A549 (cell line): ENCODE measurements around the gene PPM1L. TPM values are rescaled to one million over a fixed set of nuclear protein-coding genes. Genes with fewer than 3 reads are reported as not detected.

ENCODE experiments used
- ATAC-seq, 2 experiments: fragments of 200-7000 bp in 1 of 2; fragments of >200 bp in 1 of 2; cut with Nextera tagmentation in 1 of 2; cut with Tn5 transposase in 1 of 2; 3 replicates each; pipeline versions ENCODE4 v1.8.0 to v1.9.1; 2018 to 2020; ENCODE audit warnings: mild to moderate bottlenecking in 1 of 2, moderate library complexity in 1 of 2
- CTCF ChIA-PET: fragments of 300-600 bp; sonication (Branson Sonifier 250); formaldehyde crosslinking; extraction: SDS; loops from one replicate; lab custom pipeline; 2021; ENCODE audit warnings: antibody characterized with exemption, inconsistent platforms; lab: Yijun Ruan, JAX
- POLR2A ChIA-PET: fragments of 350-600 bp; formaldehyde crosslinking; extraction: SDS; loops from one replicate; lab custom pipeline; 2021; ENCODE audit warnings: antibody characterized with exemption, inconsistent platforms; lab: Yijun Ruan, JAX
- DNase-seq, 2 experiments: peaks; one replicate each; pipeline versions ENCODE4 v3.0.0 to v3.0.0-alpha.2; 2011 to 2016; ENCODE audit warnings: low read depth in 1 of 2, low spot score in 1 of 2
- FAIRE-seq: peaks from 2 replicates; lab custom pipeline; 2011; peaks lifted over from hg19 to GRCh38; lab: Jason Lieb, UNC
- H3K27ac ChIP-seq, 2 experiments: fragments of >200 bp; sonication (Bioruptor Twin); formaldehyde crosslinking; 3 replicates each; pipeline ENCODE4 v1.5.1; 2016 to 2017
- H3K4me1 ChIP-seq: fragments of >200 bp; sonication (Bioruptor Twin); formaldehyde crosslinking; 3 replicates; pipeline ENCODE4 v1.6.1; 2016
- H3K4me2 ChIP-seq: fragments of >200 bp; sonication (Bioruptor Twin); formaldehyde crosslinking; 3 replicates; pipeline ENCODE4 v1.6.1; 2016
- H3K4me3 ChIP-seq: fragments of >200 bp; sonication (Bioruptor Twin); formaldehyde crosslinking; 3 replicates; pipeline ENCODE4 v1.5.1; 2016
- H3K9me3 ChIP-seq: fragments of >200 bp; sonication (Bioruptor Twin); formaldehyde crosslinking; 3 replicates; pipeline ENCODE4 v1.6.1; 2016
- CEBPB ChIP-seq, 2 experiments: fragments of >200 bp in 1 of 2; sonication (Bioruptor Twin) in 1 of 2; formaldehyde crosslinking in 1 of 2; IDR thresholded peaks; 2 replicates each; pipeline ENCODE4 v1.6.1; 2012 to 2016
- EHF ChIP-seq: fragments of 250-450 bp; sonication (Bioruptor Pico); IDR thresholded peaks from 2 replicates; pipeline ENCODE4 v1.5.0; 2020; ENCODE audit warnings: mild to moderate bottlenecking
- EP300 ChIP-seq, 2 experiments: fragments of >200 bp; sonication (Bioruptor Twin); formaldehyde crosslinking; IDR thresholded peaks; 2 replicates in 1 of 2; 3 replicates in 1 of 2; pipeline ENCODE4 v1.6.1; 2016 to 2017
- ESRRA ChIP-seq: fragments of 150-350 bp; IDR thresholded peaks from 2 replicates; pipeline ENCODE4 v1.6.1; 2014; ENCODE audit warnings: mild to moderate bottlenecking, low read length, borderline replicate concordance
- FOSL2 ChIP-seq, 2 experiments: fragments of 450-650 bp in 1 of 2; fragments of >200 bp in 1 of 2; sonication (Bioruptor Twin) in 1 of 2; formaldehyde crosslinking; IDR thresholded peaks; 2 replicates each; pipeline versions ENCODE4 v1.5.0 to v1.6.1; 2016 to 2020; ENCODE audit warnings: mild to moderate bottlenecking in 1 of 2, moderate library complexity in 1 of 2
- FOXS1 ChIP-seq: fragments of 250-450 bp; sonication (Bioruptor Pico); IDR thresholded peaks from 2 replicates; pipeline ENCODE4 v1.5.0; 2020; ENCODE audit warnings: mild to moderate bottlenecking, moderate library complexity
- GATA3 ChIP-seq: IDR thresholded peaks from 2 replicates; pipeline ENCODE4 v1.6.1; 2012; ENCODE audit warnings: borderline replicate concordance
- HDAC2 ChIP-seq: fragments of 200-600 bp; sonication (generic); IDR thresholded peaks from 2 replicates; pipeline ENCODE4 v1.6.1; 2016
- HOXB13 ChIP-seq: fragments of 250-450 bp; sonication (Bioruptor Pico); IDR thresholded peaks from 2 replicates; pipeline ENCODE4 v1.5.0; 2020; ENCODE audit warnings: low read depth, mild to moderate bottlenecking, moderate library complexity
- KDM1A ChIP-seq: fragments of 200-600 bp; sonication (generic); IDR thresholded peaks from 2 replicates; pipeline ENCODE4 v1.6.1; 2016; ENCODE audit warnings: low read depth, mild to moderate bottlenecking
- KDM5A ChIP-seq: fragments of 200-600 bp; sonication (generic); IDR thresholded peaks from 2 replicates; pipeline ENCODE4 v1.6.1; 2016; ENCODE audit warnings: antibody characterized with exemption, mild to moderate bottlenecking
- MAFK ChIP-seq: fragments of 450-650 bp; IDR thresholded peaks from 2 replicates; pipeline ENCODE4 v1.6.1; 2014; ENCODE audit not compliant: partially characterized antibody
- PHF8 ChIP-seq: fragments of 200-600 bp; sonication (generic); IDR thresholded peaks from 2 replicates; pipeline ENCODE4 v1.6.1; 2016; ENCODE audit warnings: low read depth, mild to moderate bottlenecking, antibody characterized with exemption, moderate library complexity, borderline replicate concordance
- RARB ChIP-seq: fragments of 250-450 bp; sonication (Bioruptor Pico); IDR thresholded peaks from 2 replicates; pipeline ENCODE4 v1.8.0; 2021; ENCODE audit warnings: mild to moderate bottlenecking, moderate library complexity
- RNF2 ChIP-seq: fragments of 200-600 bp; sonication (generic); IDR thresholded peaks from 2 replicates; pipeline ENCODE4 v1.6.1; 2016; ENCODE audit warnings: low read depth, mild to moderate bottlenecking, antibody characterized with exemption, moderate library complexity, borderline replicate concordance
- SREBF2 ChIP-seq: fragments of 450-650 bp; IDR thresholded peaks from 2 replicates; pipeline ENCODE4 v1.6.1; 2014; ENCODE audit warnings: mild to moderate bottlenecking, moderate library complexity
- ZNF302 ChIP-seq: fragments of 250-450 bp; sonication (Bioruptor Pico); IDR thresholded peaks from 2 replicates; pipeline ENCODE4 v1.9.0; 2021; ENCODE audit warnings: inconsistent platforms, mild to moderate bottlenecking, moderate library complexity
- WGBS: methylation state at CpG from one replicate; pipeline ENCODE4 v1.1.6; 2017; ENCODE audit errors: missing lambda C conversion rate; 5-methylcytosine and 5-hydroxymethylcytosine counted together
- polyA plus RNA-seq, 4 experiments: library from polyadenylated mRNA; depleted of rRNA in 3 of 4; stranded (reverse); fragments of >200 nt; fragmentation: RNase III in 1 of 4; extraction: RNeasy Plus Mini Kit Qiagen cat#74134 plus additional on column Dnase treatment in 1 of 4; gene quantifications; 2 replicates in 3 of 4; 3 replicates in 1 of 4; pipeline ENCODE4 v1.2.3, GENCODE V29; 2011 to 2017
- TF ChIP-seq, protein P1 (sequence below): fragments of 150-350 bp; IDR thresholded peaks from 2 replicates; pipeline ENCODE4 v1.6.1; 2014; ENCODE audit warnings: low read depth, mild to moderate bottlenecking, low read length
- TF ChIP-seq, protein P2 (sequence below): IDR thresholded peaks from 2 replicates; pipeline ENCODE4 v1.6.1; 2012
- TF ChIP-seq, protein P3 (sequence below): fragments of 200-600 bp; sonication (generic); IDR thresholded peaks from 2 replicates; pipeline ENCODE4 v1.6.1; 2016; ENCODE audit warnings: antibody characterized with exemption, mild to moderate bottlenecking, moderate library complexity
- TF ChIP-seq, protein P4 (sequence below): fragments of >200 bp; sonication (Bioruptor Twin); formaldehyde crosslinking; IDR thresholded peaks from 3 replicates; pipeline ENCODE4 v1.6.1; 2016
- TF ChIP-seq, protein P5 (sequence below): fragments of >200 bp; sonication (Bioruptor Twin); formaldehyde crosslinking; IDR thresholded peaks from 2 replicates; pipeline ENCODE4 v1.6.1; 2016
- TF ChIP-seq, protein P6 (sequence below): fragments of 250-450 bp; sonication (Bioruptor Pico); IDR thresholded peaks from 2 replicates; pipeline ENCODE4 v1.5.0; 2020; ENCODE audit warnings: low read depth, mild to moderate bottlenecking, moderate library complexity
- TF ChIP-seq, protein P7 (sequence below): IDR thresholded peaks from 2 replicates; pipeline ENCODE4 v1.6.1; 2012; ENCODE audit warnings: low read depth, borderline replicate concordance
- TF ChIP-seq, protein P8 (sequence below): fragments of 250-450 bp; sonication (Bioruptor Pico); IDR thresholded peaks from 2 replicates; pipeline ENCODE4 v1.5.0; 2021; ENCODE audit warnings: mild to moderate bottlenecking, moderate library complexity, borderline replicate concordance

PPM1L gene
- polyA plus RNA-seq, 2 of the 4 experiments (the other 2 are of a cell fraction): 0.27 to 0.45 TPM

DNA sequence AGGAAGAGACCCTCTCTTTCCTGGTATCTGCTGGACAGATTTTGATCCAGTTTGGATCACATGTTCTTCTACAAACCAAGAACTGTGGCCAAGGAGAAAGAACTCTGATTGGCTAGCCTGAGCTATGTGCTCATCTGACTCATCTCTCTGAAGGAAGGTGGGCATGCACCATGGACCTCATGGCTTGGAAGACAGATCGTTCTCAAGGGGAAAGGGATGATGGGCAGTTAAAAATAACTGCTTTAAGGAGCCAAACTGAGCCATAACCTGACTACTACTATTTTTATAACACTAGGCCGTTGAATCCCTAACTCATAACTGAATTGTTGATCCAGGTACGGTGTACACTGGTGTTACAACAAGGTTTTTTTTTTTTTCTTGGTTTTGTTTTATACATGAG is 236.7 kb downstream of the PPM1L start:
- Histone ChIP-seq H3K9me3 (no peaks in the 10 kb centered on the region), H3K4me2 (no peak overlapping the region), H3K27ac (no peak overlapping the region), H3K4me3 (no peak overlapping the region), H3K4me1 (no peaks in the 10 kb centered on the region)
- TF ChIP-seq, protein P1, sequence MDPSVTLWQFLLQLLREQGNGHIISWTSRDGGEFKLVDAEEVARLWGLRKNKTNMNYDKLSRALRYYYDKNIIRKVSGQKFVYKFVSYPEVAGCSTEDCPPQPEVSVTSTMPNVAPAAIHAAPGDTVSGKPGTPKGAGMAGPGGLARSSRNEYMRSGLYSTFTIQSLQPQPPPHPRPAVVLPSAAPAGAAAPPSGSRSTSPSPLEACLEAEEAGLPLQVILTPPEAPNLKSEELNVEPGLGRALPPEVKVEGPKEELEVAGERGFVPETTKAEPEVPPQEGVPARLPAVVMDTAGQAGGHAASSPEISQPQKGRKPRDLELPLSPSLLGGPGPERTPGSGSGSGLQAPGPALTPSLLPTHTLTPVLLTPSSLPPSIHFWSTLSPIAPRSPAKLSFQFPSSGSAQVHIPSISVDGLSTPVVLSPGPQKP: no peak
- TF ChIP-seq GATA3 (no peak), KDM5A (no peak), ZNF302 (no peak), CEBPB (IDR thresholded peaks at IDR 0.05) (no peak), RARB (CRISPR knock-in tag) (no peak), MAFK (no peak), SREBF2 (no peak), HOXB13 (no peak), RNF2 (no peak)
- TF ChIP-seq, protein P2, sequence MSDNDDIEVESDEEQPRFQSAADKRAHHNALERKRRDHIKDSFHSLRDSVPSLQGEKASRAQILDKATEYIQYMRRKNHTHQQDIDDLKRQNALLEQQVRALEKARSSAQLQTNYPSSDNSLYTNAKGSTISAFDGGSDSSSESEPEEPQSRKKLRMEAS: no peak
- TF ChIP-seq, protein P3, sequence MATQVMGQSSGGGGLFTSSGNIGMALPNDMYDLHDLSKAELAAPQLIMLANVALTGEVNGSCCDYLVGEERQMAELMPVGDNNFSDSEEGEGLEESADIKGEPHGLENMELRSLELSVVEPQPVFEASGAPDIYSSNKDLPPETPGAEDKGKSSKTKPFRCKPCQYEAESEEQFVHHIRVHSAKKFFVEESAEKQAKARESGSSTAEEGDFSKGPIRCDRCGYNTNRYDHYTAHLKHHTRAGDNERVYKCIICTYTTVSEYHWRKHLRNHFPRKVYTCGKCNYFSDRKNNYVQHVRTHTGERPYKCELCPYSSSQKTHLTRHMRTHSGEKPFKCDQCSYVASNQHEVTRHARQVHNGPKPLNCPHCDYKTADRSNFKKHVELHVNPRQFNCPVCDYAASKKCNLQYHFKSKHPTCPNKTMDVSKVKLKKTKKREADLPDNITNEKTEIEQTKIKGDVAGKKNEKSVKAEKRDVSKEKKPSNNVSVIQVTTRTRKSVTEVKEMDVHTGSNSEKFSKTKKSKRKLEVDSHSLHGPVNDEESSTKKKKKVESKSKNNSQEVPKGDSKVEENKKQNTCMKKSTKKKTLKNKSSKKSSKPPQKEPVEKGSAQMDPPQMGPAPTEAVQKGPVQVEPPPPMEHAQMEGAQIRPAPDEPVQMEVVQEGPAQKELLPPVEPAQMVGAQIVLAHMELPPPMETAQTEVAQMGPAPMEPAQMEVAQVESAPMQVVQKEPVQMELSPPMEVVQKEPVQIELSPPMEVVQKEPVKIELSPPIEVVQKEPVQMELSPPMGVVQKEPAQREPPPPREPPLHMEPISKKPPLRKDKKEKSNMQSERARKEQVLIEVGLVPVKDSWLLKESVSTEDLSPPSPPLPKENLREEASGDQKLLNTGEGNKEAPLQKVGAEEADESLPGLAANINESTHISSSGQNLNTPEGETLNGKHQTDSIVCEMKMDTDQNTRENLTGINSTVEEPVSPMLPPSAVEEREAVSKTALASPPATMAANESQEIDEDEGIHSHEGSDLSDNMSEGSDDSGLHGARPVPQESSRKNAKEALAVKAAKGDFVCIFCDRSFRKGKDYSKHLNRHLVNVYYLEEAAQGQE: no peak
- TF ChIP-seq, protein P4, sequence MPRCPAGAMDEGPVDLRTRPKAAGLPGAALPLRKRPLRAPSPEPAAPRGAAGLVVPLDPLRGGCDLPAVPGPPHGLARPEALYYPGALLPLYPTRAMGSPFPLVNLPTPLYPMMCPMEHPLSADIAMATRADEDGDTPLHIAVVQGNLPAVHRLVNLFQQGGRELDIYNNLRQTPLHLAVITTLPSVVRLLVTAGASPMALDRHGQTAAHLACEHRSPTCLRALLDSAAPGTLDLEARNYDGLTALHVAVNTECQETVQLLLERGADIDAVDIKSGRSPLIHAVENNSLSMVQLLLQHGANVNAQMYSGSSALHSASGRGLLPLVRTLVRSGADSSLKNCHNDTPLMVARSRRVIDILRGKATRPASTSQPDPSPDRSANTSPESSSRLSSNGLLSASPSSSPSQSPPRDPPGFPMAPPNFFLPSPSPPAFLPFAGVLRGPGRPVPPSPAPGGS: no peak
- POLR2A ChIA-PET: no interaction called here
- no peak for DNase-seq
- ATAC-seq: no peak
- no peak for FAIRE-seq
- 11% methylated on average over 3 of the region's 3 CpGs for WGBS
- CTCF ChIA-PET: no interaction called here

DNA sequence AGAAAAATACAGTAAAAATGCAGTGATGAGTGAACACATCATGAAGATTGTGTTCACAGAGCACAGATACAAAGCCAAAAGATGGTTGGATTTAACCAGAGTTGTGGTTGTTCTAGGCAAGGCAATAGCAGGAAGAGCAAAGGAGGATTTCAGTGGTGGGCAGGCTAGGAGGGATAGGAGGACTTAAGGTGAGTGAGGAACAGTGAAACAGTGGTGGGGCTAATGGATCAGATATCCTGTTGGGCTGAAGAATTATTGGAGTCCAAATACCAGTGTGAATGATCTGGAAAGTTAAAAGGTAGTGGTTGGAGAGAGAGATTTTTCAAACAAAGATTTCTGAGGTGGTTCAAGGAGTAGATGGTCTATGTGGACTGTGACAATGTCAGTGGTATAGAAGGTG is 240.8 kb downstream of the PPM1L start:
- ATAC-seq (no peak), DNase-seq (no peak), FAIRE-seq (no peak)
- Histone ChIP-seq H3K9me3 (no peaks in the 10 kb centered on the region), H3K4me2 (no peak overlapping the region), H3K27ac (no peak overlapping the region), H3K4me1 (no peaks in the 10 kb centered on the region), H3K4me3 (no peak overlapping the region)
- CTCF ChIA-PET: no interaction called here
- POLR2A ChIA-PET: no interaction called here
- TF ChIP-seq, protein P1: no peak
- TF ChIP-seq, protein P5, sequence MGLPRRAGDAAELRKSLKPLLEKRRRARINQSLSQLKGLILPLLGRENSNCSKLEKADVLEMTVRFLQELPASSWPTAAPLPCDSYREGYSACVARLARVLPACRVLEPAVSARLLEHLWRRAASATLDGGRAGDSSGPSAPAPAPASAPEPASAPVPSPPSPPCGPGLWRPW: no peak
- TF ChIP-seq EHF (CRISPR knock-in tag) (no peak), KDM1A (no peak), PHF8 (no peak), EP300 (IDR thresholded peaks at IDR 0.05) (no peak), FOSL2 (IDR thresholded peaks at IDR 0.05) (no peak), FOSL2 (CRISPR knock-in tag; IDR thresholded peaks at IDR 0.05) (no peak), HDAC2 (no peak), ESRRA (no peak), SREBF2 (no peak), FOXS1 (CRISPR knock-in tag) (no peak), GATA3 (no peak)
- TF ChIP-seq, protein P6, sequence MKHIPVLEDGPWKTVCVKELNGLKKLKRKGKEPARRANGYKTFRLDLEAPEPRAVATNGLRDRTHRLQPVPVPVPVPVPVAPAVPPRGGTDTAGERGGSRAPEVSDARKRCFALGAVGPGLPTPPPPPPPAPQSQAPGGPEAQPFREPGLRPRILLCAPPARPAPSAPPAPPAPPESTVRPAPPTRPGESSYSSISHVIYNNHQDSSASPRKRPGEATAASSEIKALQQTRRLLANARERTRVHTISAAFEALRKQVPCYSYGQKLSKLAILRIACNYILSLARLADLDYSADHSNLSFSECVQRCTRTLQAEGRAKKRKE (CRISPR knock-in tag): no peak
- TF ChIP-seq, protein P7, sequence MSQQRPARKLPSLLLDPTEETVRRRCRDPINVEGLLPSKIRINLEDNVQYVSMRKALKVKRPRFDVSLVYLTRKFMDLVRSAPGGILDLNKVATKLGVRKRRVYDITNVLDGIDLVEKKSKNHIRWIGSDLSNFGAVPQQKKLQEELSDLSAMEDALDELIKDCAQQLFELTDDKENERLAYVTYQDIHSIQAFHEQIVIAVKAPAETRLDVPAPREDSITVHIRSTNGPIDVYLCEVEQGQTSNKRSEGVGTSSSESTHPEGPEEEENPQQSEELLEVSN: no peak
- TF ChIP-seq, protein P4: no peak
- TF ChIP-seq, protein P8, sequence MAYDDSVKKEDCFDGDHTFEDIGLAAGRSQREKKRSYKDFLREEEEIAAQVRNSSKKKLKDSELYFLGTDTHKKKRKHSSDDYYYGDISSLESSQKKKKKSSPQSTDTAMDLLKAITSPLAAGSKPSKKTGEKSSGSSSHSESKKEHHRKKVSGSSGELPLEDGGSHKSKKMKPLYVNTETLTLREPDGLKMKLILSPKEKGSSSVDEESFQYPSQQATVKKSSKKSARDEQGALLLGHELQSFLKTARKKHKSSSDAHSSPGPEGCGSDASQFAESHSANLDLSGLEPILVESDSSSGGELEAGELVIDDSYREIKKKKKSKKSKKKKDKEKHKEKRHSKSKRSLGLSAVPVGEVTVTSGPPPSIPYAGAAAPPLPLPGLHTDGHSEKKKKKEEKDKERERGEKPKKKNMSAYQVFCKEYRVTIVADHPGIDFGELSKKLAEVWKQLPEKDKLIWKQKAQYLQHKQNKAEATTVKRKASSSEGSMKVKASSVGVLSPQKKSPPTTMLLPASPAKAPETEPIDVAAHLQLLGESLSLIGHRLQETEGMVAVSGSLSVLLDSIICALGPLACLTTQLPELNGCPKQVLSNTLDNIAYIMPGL (CRISPR knock-in tag): no peak
